SJCRH30 (cell line): ENCODE data around the gene GLB1L3. TPM values are rescaled to one million over a fixed set of nuclear protein-coding genes. Genes with fewer than 3 reads are reported as not detected.
"Not testable (repeated sequence)": the region's sequence is repeated elsewhere in the genome, so short reads cannot be mapped to it uniquely, and the experiment has no call there.

Experiments used
- DNase-seq, 2 experiments: peaks; one replicate each; pipeline ENCODE4 v3.0.0-alpha.2; 2015 to 2020
- H3K27ac ChIP-seq: fragments of 250-450 bp; sonication (Bioruptor Pico); 2 replicates; pipeline ENCODE4 v1.5.1; 2020; ENCODE audit warnings: mild to moderate bottlenecking, moderate library complexity
- H3K27me3 ChIP-seq: fragments of 250-450 bp; sonication (Bioruptor Pico); 2 replicates; pipeline ENCODE4 v1.5.1; 2020; ENCODE audit warnings: mild to moderate bottlenecking, moderate library complexity
- H3K36me3 ChIP-seq: fragments of 250-450 bp; sonication (Bioruptor Pico); 2 replicates; pipeline ENCODE4 v1.5.1; 2020; ENCODE audit warnings: mild to moderate bottlenecking, moderate library complexity
- H3K4me1 ChIP-seq: fragments of 250-450 bp; sonication (Bioruptor Pico); 2 replicates; pipeline ENCODE4 v1.5.1; 2020; ENCODE audit warnings: mild to moderate bottlenecking, moderate library complexity
- H3K4me3 ChIP-seq: fragments of 250-450 bp; sonication (Bioruptor Pico); 2 replicates; pipeline ENCODE4 v1.5.1; 2020; ENCODE audit warnings: mild to moderate bottlenecking, moderate library complexity
- H3K9me3 ChIP-seq: fragments of 250-450 bp; sonication (Bioruptor Pico); replicated peaks from 2 replicates; pipeline ENCODE4 v1.5.1; 2020; ENCODE audit warnings: mild to moderate bottlenecking, moderate library complexity
- total RNA-seq: library from RNA; depleted of rRNA; stranded (reverse); fragments of >200 nt; shearing (Covaris generic); gene quantifications from 2 replicates; pipeline ENCODE4 v1.2.3, GENCODE V29; 2014

GLB1L3 gene
- total RNA-seq, 1 experiment from 2014 or later: not detected

GRCh38 chr11:134244593-134244992, 31.6 kb upstream of the GLB1L3 start:
- H3K9me3 ChIP-seq: no peaks in the 10 kb centered on the region
- no peaks in the 10 kb centered on the region for H3K27me3 ChIP-seq
- H3K4me3 ChIP-seq: no peak overlapping the region
- H3K4me1 ChIP-seq: no peaks in the 10 kb centered on the region
- DNase-seq: no peak
- no peak overlapping the region for H3K27ac ChIP-seq
- peaks cover 15% of the 10 kb centered on the region for H3K36me3 ChIP-seq

DNA sequence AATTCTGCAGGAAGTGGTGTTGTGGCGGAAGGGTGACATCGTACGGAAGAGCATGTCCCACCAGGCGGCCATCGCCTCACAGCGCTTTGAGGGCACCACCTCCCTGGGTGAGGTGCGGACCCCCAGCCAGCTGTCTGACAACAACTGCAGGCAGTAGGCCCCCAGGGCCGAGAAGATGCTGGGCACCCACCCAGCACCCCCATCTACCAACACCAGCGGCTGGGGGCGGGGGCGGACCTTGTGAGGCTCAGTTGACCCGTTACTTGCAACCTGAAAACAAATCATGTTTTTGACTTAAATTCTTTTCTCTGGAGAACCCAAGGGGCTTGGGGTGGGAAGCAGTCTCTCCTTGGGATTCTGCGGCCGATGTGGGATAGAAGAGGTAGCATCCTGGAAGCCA, 30.7 kb upstream of the GLB1L3 start:
- Histone ChIP-seq H3K27ac (no peak overlapping the region), H3K36me3 (peaks cover 18% of the 10 kb centered on the region), H3K4me1 (no peaks in the 10 kb centered on the region), H3K27me3 (no peaks in the 10 kb centered on the region), H3K9me3 (no peaks in the 10 kb centered on the region), H3K4me3 (no peak overlapping the region)
- DNase-seq: no peak

- no peaks in the 10 kb centered on the region for H3K9me3 ChIP-seq
- H3K4me3 ChIP-seq: no peak overlapping the region
- no peaks in the 10 kb centered on the region for H3K27me3 ChIP-seq
- peaks cover 20% of the 10 kb centered on the region for H3K36me3 ChIP-seq
- no peak overlapping the region for H3K27ac ChIP-seq
- DNase-seq: no peak
- H3K4me1 ChIP-seq: no peaks in the 10 kb centered on the region
Observed at GRCh38 chr11:134246100-134246499, 30.1 kb upstream of the GLB1L3 start.

- H3K36me3 ChIP-seq: peaks cover 20% of the 10 kb centered on the region
Observed at GRCh38 chr11:134246678-134247077, 29.5 kb upstream of the GLB1L3 start.

GRCh38 chr11:134248910-134249480, 27.2 kb upstream of the GLB1L3 start:
- H3K9me3 ChIP-seq: no peaks in the 10 kb centered on the region
- H3K36me3 ChIP-seq: peaks cover 12% of the 10 kb centered on the region
- no peaks in the 10 kb centered on the region for H3K27me3 ChIP-seq
- no peak overlapping the region; the same call in 1 of the 2 replicates for H3K27ac ChIP-seq
- H3K4me3 ChIP-seq: no peak overlapping the region
- H3K4me1 ChIP-seq: peaks cover under 1% of the 10 kb centered on the region
- DNase-seq: no peak

More at GRCh38 chr11:134246678-134247077, 29.5 kb upstream of the GLB1L3 start:
- Histone ChIP-seq H3K9me3 (no peaks in the 10 kb centered on the region), H3K27ac (no peak overlapping the region), H3K4me3 (no peak overlapping the region), H3K4me1 (no peaks in the 10 kb centered on the region; the same call in 1 of the 2 replicates), H3K27me3 (no peaks in the 10 kb centered on the region)
- no peak for DNase-seq

DNA sequence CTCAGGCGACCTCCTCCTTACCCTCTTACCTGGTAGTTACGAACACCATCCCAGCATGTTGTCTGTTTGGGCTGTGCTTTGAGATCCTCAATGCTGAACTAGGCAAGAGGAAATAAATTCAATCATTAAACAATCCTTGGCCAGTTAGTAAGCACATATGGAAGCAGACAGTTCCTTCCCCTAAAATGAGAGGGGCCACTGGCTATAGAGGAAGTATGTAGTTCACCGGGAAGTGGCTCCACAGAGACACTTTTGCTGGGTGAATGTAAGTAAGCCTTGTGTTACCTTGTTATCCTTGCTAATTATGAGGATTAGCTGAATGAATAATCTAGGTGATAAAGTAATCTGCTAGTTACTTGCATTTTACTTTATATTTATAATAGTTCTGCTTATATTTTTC, 25.9 kb upstream of the GLB1L3 start:
- Histone ChIP-seq H3K27ac (no peak overlapping the region), H3K4me3 (no peak overlapping the region), H3K27me3 (no peaks in the 10 kb centered on the region), H3K9me3 (no peaks in the 10 kb centered on the region), H3K36me3 (peaks cover 12% of the 10 kb centered on the region), H3K4me1 (peaks cover 5% of the 10 kb centered on the region)
- no peak for DNase-seq

DNA sequence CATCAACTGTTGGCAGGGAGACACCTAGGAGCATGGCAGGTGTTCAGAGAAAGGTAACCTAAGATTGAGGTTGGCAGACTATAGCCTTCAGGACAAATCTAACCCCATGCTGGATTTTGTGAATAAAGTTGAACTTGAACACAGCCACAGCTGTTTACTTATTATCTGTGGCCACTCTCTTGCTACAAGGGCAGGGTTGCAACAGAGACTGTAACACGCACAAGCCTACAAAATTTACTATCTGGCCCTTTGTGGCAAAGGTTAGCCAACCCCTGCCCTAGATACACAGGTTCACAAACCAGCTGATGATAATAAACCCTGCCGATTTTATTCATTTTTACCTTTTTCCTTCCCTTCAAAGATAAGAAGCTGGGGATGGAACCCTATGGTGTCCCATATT, 25.5 kb upstream of the GLB1L3 start:
- peaks cover 12% of the 10 kb centered on the region for H3K36me3 ChIP-seq
- peaks cover 5% of the 10 kb centered on the region for H3K4me1 ChIP-seq
- no peak overlapping the region for H3K4me3 ChIP-seq
- no peaks in the 10 kb centered on the region for H3K27me3 ChIP-seq
- no peak overlapping the region for H3K27ac ChIP-seq
- no peaks in the 10 kb centered on the region for H3K9me3 ChIP-seq
- no peak for DNase-seq

GRCh38 chr11:134252346-134253187, 23.6 kb upstream of the GLB1L3 start:
- no peaks in the 10 kb centered on the region for H3K9me3 ChIP-seq
- no peaks in the 10 kb centered on the region for H3K27me3 ChIP-seq
- DNase-seq: peak in 1 of 2 experiments; percentile 29
- peak overlapping the region; percentile 19 for H3K27ac ChIP-seq
- H3K4me1 ChIP-seq: peaks cover 5% of the 10 kb centered on the region
- H3K4me3 ChIP-seq: peak overlapping the region; percentile 80
- H3K36me3 ChIP-seq: peaks cover 17% of the 10 kb centered on the region

DNA sequence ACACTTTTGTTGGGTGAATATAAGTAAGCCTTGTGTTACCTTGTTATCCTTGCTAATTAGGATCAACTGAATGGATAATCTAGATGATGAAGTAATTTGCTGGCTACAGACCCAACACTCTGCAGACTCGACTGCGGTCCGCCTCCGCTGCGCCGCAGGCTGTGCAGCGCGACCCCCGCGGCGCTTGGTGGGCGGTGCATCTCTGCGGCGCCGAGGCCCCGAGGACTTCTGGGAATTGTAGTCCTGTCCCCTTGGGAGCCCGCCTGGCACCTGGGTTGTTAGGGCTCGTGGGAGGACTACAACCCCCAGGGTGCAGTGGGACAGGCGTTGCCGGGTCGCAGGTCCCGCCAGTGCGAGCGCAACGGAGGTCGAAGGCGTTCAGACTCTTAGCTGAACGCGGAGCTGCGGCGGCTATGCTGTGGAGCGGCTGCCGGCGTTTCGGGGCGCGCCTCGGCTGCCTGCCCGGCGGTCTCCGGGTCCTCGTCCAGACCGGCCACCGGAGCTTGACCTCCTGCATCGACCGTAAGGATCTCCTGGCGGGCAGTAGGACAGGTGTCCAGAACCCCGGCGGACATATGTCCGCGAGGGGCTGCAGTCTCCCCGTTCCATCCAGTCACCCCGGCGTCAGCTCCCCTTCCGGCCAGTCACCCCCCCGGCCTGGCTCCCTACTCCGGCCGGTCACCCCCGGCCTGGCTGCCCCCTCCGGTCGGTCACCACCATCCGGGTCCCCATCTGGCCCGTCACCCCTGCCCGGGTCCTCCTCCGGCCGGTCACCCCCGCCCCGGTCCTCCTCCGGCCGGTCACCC, 22.8 kb upstream of the GLB1L3 start, which contains the start of the genes ACAD8 and THYN1:
TSS of gene ACAD8 (plus strand) at position 381 of the 806 bp plus-strand sequence. CDS start at position 414, 33 bp downstream.
TSS of gene THYN1 (minus strand) at position 165 of the 806 bp plus-strand sequence. CDS start 470 bp downstream, outside the sequence.
- peak; percentile 97 to 98 for DNase-seq
- Histone ChIP-seq H3K9me3 (no peaks in the 10 kb centered on the region), H3K36me3 (peaks cover 18% of the 10 kb centered on the region), H3K4me3 (peak within 1 kb of the TSS; percentile 80), H3K27ac (peak within 1 kb of the TSS; percentile 19), H3K27me3 (no peaks in the 10 kb centered on the region), H3K4me1 (peaks cover 5% of the 10 kb centered on the region)

DNA sequence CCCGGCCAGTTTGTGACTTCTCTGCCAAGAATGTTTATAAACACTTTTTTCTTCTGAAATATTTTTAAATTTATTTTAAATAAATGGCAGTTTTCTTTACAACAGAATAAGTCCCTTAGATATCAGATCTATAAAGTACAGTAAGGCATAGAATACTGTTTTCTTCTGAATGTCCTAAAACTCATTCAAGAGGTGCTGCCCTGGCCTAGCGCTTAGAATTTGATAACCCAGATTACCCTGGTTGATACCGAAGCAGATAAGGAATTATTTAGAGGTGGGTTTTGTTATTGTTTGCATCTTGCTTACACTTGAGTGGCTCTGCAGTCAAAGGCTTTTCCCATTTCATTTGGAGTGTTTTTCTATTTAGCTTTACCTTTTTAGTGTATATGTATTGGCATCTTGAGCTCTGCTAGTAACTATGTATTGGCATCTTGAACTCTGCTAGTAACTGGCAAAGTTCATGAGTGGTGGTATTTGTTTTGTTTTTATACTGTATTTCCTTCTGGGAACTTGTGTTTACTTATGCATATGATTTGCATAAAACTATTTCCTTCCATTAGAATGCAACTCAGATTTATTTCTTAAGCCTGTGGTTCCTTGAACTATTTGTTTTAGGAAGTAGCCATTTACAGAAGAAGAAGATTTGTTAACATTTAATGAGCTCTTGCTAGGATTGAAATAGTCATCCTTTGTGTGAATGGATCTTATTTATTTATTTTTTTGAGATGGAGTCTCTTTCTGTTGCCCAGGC, 21.6 kb upstream of the GLB1L3 start:
- peak overlapping the region; percentile 80 for H3K4me3 ChIP-seq
- DNase-seq: no peak
- H3K9me3 ChIP-seq: no peaks in the 10 kb centered on the region

DNA sequence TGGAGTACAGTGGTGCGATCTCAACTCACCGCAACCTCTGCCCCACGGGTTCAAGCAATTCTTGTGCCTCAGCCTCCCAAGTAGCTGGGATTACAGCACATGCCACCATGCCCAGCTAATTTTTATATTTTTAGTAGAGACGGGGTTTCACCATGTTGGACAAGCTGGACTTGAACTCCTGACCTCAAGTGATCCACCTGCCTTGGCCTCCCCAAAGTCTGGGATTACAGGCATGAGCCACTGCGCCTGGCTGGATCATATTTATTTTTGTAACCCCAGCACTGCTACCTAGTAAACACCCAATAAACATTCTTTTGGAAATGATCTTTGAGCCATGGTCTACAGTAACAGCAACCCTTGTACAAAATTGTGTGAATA, 21.0 kb upstream of the GLB1L3 start:
- not testable (repeated sequence) for H3K9me3 ChIP-seq, H3K4me3 ChIP-seq, DNase-seq, H3K27ac ChIP-seq, H3K4me1 ChIP-seq, H3K27me3 ChIP-seq
- peaks cover 29% of the 10 kb centered on the region for H3K36me3 ChIP-seq

More for the DNA sequence above, 21.6 kb upstream of the GLB1L3 start:
- Histone ChIP-seq H3K36me3 (peaks cover 25% of the 10 kb centered on the region), H3K27me3 (no peaks in the 10 kb centered on the region), H3K4me1 (peaks cover 5% of the 10 kb centered on the region), H3K27ac (no peak overlapping the region)

- no peak for DNase-seq
- Histone ChIP-seq H3K36me3 (peaks cover 27% of the 10 kb centered on the region), H3K4me1 (peaks cover 17% of the 10 kb centered on the region)
Observed at GRCh38 chr11:134257101-134257500, 19.1 kb upstream of the GLB1L3 start.

DNA sequence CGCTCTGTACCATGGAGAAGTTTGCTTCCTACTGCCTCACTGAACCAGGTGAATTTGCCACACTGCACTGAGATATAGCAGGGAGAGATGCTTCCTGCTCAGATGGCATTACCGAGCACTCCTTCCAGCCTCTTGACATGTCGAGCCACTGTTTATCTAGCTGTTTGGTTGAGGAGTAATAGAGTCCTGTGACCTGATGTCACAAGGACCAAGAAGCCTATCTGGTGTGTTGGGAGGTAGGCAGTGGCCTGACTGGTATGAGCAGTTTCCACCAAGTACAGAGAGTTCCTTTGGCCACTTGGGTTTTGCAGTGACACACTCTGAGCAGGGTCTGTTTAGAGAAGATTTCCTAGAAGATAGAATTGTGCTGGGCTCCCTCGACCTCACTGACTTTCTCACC, 17.6 kb upstream of the GLB1L3 start:
- Histone ChIP-seq H3K4me3 (no peak overlapping the region), H3K9me3 (no peaks in the 10 kb centered on the region), H3K27me3 (no peaks in the 10 kb centered on the region), H3K4me1 (peaks cover 29% of the 10 kb centered on the region), H3K36me3 (peaks cover 32% of the 10 kb centered on the region), H3K27ac (no peak overlapping the region)
- no peak for DNase-seq

More at GRCh38 chr11:134257101-134257500, 19.1 kb upstream of the GLB1L3 start:
- Histone ChIP-seq H3K4me3 (no peak overlapping the region), H3K27ac (no peak overlapping the region), H3K9me3 (no peaks in the 10 kb centered on the region), H3K27me3 (no peaks in the 10 kb centered on the region)

- Histone ChIP-seq H3K4me3 (no peak overlapping the region), H3K4me1 (peaks cover 23% of the 10 kb centered on the region), H3K36me3 (peaks cover 34% of the 10 kb centered on the region), H3K27ac (no peak overlapping the region), H3K9me3 (no peaks in the 10 kb centered on the region), H3K27me3 (no peaks in the 10 kb centered on the region)
- no peak for DNase-seq
Observed at GRCh38 chr11:134260503-134260902, 15.7 kb upstream of the GLB1L3 start.
